ENCODE measurements around the gene DBI.

GRCh38 chr2:119421304-119421703, 54.5 kb downstream of the DBI start:
- TF ChIP-seq, protein P1, sequence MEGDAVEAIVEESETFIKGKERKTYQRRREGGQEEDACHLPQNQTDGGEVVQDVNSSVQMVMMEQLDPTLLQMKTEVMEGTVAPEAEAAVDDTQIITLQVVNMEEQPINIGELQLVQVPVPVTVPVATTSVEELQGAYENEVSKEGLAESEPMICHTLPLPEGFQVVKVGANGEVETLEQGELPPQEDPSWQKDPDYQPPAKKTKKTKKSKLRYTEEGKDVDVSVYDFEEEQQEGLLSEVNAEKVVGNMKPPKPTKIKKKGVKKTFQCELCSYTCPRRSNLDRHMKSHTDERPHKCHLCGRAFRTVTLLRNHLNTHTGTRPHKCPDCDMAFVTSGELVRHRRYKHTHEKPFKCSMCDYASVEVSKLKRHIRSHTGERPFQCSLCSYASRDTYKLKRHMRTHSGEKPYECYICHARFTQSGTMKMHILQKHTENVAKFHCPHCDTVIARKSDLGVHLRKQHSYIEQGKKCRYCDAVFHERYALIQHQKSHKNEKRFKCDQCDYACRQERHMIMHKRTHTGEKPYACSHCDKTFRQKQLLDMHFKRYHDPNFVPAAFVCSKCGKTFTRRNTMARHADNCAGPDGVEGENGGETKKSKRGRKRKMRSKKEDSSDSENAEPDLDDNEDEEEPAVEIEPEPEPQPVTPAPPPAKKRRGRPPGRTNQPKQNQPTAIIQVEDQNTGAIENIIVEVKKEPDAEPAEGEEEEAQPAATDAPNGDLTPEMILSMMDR (IDR thresholded peaks at IDR 0.05; ENCODE audit: low read length) = no peak
- no peak for TF ChIP-seq EZH2 (optimal IDR thresholded peaks at IDR 0.05; ENCODE audit: low read depth, low read length)
